Psoas muscle (tissue), 8 donors: Measurements from ENCODE around the gene C6orf62. TPM values are rescaled to one million over a fixed set of nuclear protein-coding genes. Genes with fewer than 3 reads are reported as not detected.
A peak's percentile ranks its signal among the peaks of the same experiment; 100 is the strongest.
"Not testable (repeated sequence)": the region's sequence is repeated elsewhere in the genome, so short reads cannot be mapped to it uniquely, and the experiment has no call there.

Source experiments
- ATAC-seq, 4 donors: fragments of 200-7000 bp; cut with Tn5 transposase; one replicate each; pipeline ENCODE4 v1.9.1; 2020; ENCODE audit warnings: moderate library complexity in 3 of 4, mild to moderate bottlenecking in 2 of 4
- DNase-seq, 2 donors: peaks; one replicate each; pipeline ENCODE4 v3.0.0-alpha.2; 2020
- H3K27ac ChIP-seq: fragments of 200-600 bp; one replicate; pipeline ENCODE4 v1.8.0; 2022
- H3K27me3 ChIP-seq, 3 donors: fragments of 200-600 bp in 1 of 3; one replicate each; pipeline versions ENCODE4 v1.6.1 to v1.8.0; 2013 to 2022; ENCODE audit warnings: low read length in 2 of 3, mild to moderate bottlenecking in 2 of 3, moderate library complexity in 1 of 3; ENCODE audit not compliant: insufficient read depth in 3 of 3
- H3K36me3 ChIP-seq, 2 donors: fragments of 200-600 bp in 1 of 2; one replicate each; pipeline versions ENCODE4 v1.6.1 to v1.8.0; 2013 to 2022; ENCODE audit warnings: low read depth in 1 of 2, mild to moderate bottlenecking in 1 of 2, moderate library complexity in 1 of 2; ENCODE audit not compliant: insufficient read depth in 1 of 2
- H3K4me1 ChIP-seq: fragments of 200-600 bp; one replicate; pipeline ENCODE4 v1.8.0; 2022
- H3K4me3 ChIP-seq: fragments of 200-600 bp; one replicate; pipeline ENCODE4 v1.8.0; 2022; ENCODE audit warnings: mild to moderate bottlenecking
- H3K9me3 ChIP-seq: fragments of 200-600 bp; one replicate; pipeline ENCODE4 v1.8.0; 2022
- CTCF ChIP-seq: fragments of 200-600 bp; IDR thresholded peaks from one replicate; pipeline ENCODE4 v1.8.0; 2022; ENCODE audit warnings: antibody characterized with exemption
- WGBS, 3 donors: extraction: QIAGEN DNeasy Blood & Tissue Kit; methylation state at CpG; one replicate each; pipeline versions ENCODE4 v1.1.6 to v1.1.7; 2013; 5-methylcytosine and 5-hydroxymethylcytosine counted together
- intact Hi-C, 2 donors: fragments of 100-400 bp; cut with DNase I; formaldehyde crosslinking; loops; one replicate each; pipeline versions ENCODE4 v1.11.0 to v1.14.2; 2022
- polyA plus RNA-seq, 3 donors: library from polyadenylated mRNA; stranded (reverse); fragments of 200-250 nt; gene quantifications; one replicate each; pipeline ENCODE4 v1.2.3, GENCODE V29; 2013
- total RNA-seq, 4 donors: library from RNA; stranded (reverse); fragmentation: NEBNext Ultra II Directional in 2 of 4; extraction: Animal tissue kit (Norgen Biotek cat#: 25700) in 2 of 4; gene quantifications; one replicate each; pipeline versions ENCODE4 v1.2.1 to v1.2.4, GENCODE V29; 2021 to 2023
- donor health status: healthy with polysubstance abuse.
- donor health status: DM: no; HTN: no; CAD: no; lungs with moderate emphysema.
- donor health status: Bipolar disorder and iron deficiency.
- donor health status: healthy.
- donor health status: DM: yes; HTN: yes; CAD: no.
- donor health status: DM: no; HTN: no; CAD: no.
- donor health status: DM: no; HTN: no; CAD: no.
- donor health status: DM: yes; HTN: yes; CAD: no.

Gene C6orf62
- total and polyA plus RNA-seq, 7 donors = 23.9 to 57.2 (median 45.7) TPM

- ATAC-seq (no peak), DNase-seq (no peak)
- Histone ChIP-seq H3K4me1 (peaks cover 33% of the 10 kb centered on the region), H3K4me3 (peak overlapping the region; percentile 94), H3K9me3 (no peaks in the 10 kb centered on the region), H3K36me3 (peaks cover 0 to 9% of the 10 kb centered on the region in 2 donors), H3K27ac (no peak overlapping the region), H3K27me3 (no peaks in the 10 kb centered on the region)
- WGBS, 3 donors = 91 to 97% (median 97%) methylated on average over 9 of the region's 9 CpGs
- intact Hi-C loops = loop anchor here (5.0 kb wide), 2 partner anchors 33 to 53 kb away; no protein-coding TSS in a partner anchor
- no peak for TF ChIP-seq CTCF
Observed at GRCh38 chr6:24668997-24669361, 50.0 kb downstream of the C6orf62 start.

GRCh38 chr6:24668066-24668996, 50.6 kb downstream of the C6orf62 start:
- peaks cover 33% of the 10 kb centered on the region for H3K4me1 ChIP-seq
- DNase-seq, H3K27me3 ChIP-seq, ATAC-seq, H3K9me3 ChIP-seq: not testable (repeated sequence)
- H3K4me3 ChIP-seq = peak overlapping the region; percentile 94
- 94 to 96% (median 95%) methylated on average over 18 of the region's 18 CpGs for WGBS, 3 donors
- peak overlapping the region; percentile 92 for H3K27ac ChIP-seq
- H3K36me3 ChIP-seq = peaks cover 0 to 16% of the 10 kb centered on the region in 2 donors
- intact Hi-C loops = loop anchor here (5.0 kb wide), 2 partner anchors 34 to 54 kb away; no protein-coding TSS in a partner anchor

GRCh38 chr6:24667378-24667803, 51.6 kb downstream of the C6orf62 start:
- WGBS, 3 donors = 2 to 6% (median 2%) methylated on average over 9 of the region's 9 CpGs
- Histone ChIP-seq H3K9me3 (no peaks in the 10 kb centered on the region), H3K27me3 (no peaks in the 10 kb centered on the region), H3K4me3 (peak overlapping the region; percentile 94), H3K27ac (peak overlapping the region; percentile 92), H3K36me3 (peaks cover 0 to 25% of the 10 kb centered on the region in 2 donors), H3K4me1 (peaks cover 33% of the 10 kb centered on the region)
- peak in 2 of 4 donors; percentile 26 to 52 for ATAC-seq
- no peak for DNase-seq
- intact Hi-C loops = loop anchor here (1.0 to 5.0 kb wide), 3 partner anchors 35 to 55 kb away; no protein-coding TSS in a partner anchor
- TF ChIP-seq CTCF = no peak

GRCh38 chr6:24666641-24667377, 52.1 kb downstream of the C6orf62 start, which contains the start of the genes ACOT13 and TDP2:
Gene ACOT13, plus strand, starts transcription at chr6:24667077. Its CDS starts 187 bp downstream, at chr6:24667264.
Gene TDP2, minus strand, starts transcription at chr6:24666899. Its CDS starts 37 bp downstream, at chr6:24666862.
- Histone ChIP-seq H3K4me1 (peaks cover 33% of the 10 kb centered on the region), H3K27ac (peak within 1 kb of the TSS; percentile 92), H3K27me3 (no peaks in the 10 kb centered on the region), H3K4me3 (peak within 1 kb of the TSS; percentile 94), H3K9me3 (no peaks in the 10 kb centered on the region), H3K36me3 (peaks cover 0 to 31% of the 10 kb centered on the region in 2 donors)
- WGBS, 3 donors = 0 to 1% (median 0%) methylated on average over 56 to 62 of the region's 62 CpGs
- peak; percentile 59 for TF ChIP-seq CTCF
- intact Hi-C loops = loop anchor here (1.0 to 5.0 kb wide), 3 partner anchors 35 to 55 kb away; no protein-coding TSS in a partner anchor
- ATAC-seq = peak; percentile 99 to 100 (median 100)
- peak; percentile 96 to 99 for DNase-seq
